ENCODE data around the gene PA2G4.
A peak's percentile ranks its signal among the peaks of the same experiment; 100 is the strongest.

PA2G4 gene

DNA sequence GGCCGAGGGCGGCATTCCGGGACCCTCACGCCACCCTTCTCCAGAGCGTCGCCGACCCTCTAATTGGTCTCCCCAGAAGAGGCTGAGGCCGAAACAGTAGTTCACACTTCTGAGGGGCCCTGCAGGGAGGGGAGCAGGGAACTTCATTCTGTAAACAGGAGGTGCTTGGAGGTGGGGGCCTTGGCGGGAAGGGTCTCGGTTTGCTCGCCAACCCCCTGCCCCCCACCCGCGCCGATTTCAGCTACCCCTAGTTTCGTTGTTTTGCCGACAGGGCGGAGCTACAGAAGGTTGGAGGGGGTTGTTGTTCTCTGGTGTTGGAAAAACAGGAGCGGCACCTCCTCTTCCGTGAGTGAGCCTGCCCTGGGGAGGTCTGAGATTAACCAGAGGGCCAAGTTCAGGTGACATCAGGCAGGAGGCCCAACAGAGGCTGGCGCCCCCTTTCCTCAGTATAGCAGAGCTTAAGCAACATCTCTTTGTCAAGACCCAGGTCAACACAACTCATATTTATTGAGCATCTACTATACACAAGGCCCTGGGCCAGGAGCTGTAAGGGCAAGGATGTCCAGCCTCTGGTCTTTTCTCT, 23.7 kb upstream of the PA2G4 start:
- Histone ChIP-seq H3K9me3 (ENCODE audit: severe bottlenecking) (no peaks in the 10 kb centered on the region), H3K27ac (ENCODE audit: poor library complexity, severe bottlenecking) (peak overlapping the region; percentile 72), H3K4me1 (ENCODE audit: insufficient read depth, poor library complexity, severe bottlenecking) (peaks cover 4% of the 10 kb centered on the region), H3K36me3 (ENCODE audit: low read depth) (no peaks in the 10 kb centered on the region), H3K4me3 (ENCODE audit: severe bottlenecking) (peak overlapping the region; percentile 57), H3K27me3 (ENCODE audit: insufficient read depth, poor library complexity, severe bottlenecking) (no peaks in the 10 kb centered on the region)
- DNase-seq (ENCODE audit: low spot score): no peak
- peak; percentile 0; the same call in 1 of the 3 replicates for ATAC-seq (ENCODE audit: low read depth)
- TF ChIP-seq, protein P1, sequence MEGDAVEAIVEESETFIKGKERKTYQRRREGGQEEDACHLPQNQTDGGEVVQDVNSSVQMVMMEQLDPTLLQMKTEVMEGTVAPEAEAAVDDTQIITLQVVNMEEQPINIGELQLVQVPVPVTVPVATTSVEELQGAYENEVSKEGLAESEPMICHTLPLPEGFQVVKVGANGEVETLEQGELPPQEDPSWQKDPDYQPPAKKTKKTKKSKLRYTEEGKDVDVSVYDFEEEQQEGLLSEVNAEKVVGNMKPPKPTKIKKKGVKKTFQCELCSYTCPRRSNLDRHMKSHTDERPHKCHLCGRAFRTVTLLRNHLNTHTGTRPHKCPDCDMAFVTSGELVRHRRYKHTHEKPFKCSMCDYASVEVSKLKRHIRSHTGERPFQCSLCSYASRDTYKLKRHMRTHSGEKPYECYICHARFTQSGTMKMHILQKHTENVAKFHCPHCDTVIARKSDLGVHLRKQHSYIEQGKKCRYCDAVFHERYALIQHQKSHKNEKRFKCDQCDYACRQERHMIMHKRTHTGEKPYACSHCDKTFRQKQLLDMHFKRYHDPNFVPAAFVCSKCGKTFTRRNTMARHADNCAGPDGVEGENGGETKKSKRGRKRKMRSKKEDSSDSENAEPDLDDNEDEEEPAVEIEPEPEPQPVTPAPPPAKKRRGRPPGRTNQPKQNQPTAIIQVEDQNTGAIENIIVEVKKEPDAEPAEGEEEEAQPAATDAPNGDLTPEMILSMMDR (IDR thresholded peaks at IDR 0.05; ENCODE audit: poor library complexity, severe bottlenecking): no peak

DNA sequence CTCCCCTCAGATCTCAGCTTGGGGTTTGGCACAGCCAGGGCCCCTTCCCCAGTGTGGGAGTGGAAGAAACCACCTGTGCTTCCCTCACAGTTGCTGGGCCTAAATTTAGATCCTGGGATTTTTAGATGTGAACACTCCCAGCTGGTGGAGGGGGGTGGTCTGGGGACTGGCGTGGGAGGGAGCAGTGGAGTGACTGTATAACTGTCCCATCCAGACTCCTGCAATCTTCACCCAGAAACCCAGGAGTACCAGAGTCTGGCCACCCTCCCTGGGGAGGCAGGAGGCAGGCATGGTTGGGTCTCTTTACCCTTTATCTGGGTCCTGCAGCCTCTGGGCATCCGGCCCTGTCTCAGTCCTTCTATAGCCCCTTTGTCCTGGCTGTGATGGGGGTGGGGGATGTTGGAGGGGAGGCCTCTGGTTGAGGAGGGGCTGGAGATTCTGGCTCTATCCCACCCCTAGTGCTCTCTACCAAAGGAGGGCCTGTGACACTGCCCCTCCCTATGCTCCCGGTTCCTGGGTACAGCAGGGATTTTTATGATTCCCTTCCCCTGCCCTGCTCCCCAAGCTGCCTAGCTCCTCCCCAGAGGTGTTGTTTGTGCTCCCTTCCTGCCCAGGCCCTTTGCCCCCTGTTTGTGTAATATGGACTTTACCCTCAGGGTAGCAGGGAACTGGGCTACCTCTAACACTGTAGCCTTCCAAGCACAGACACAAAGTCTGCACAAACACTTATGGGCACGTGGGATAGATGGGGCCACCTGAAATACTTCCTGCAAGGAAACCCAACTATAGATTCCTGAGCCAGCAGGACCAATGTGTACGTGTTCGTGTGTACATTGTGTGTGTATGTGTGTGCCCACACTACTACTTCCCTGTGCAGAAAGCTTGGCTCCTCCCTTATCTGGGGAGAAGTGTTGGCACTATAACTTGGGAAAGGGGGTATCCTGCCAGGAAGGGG, 22.7 kb upstream of the PA2G4 start:
- no peak overlapping the region for H3K4me3 ChIP-seq (ENCODE audit: severe bottlenecking)
- H3K27ac ChIP-seq (ENCODE audit: poor library complexity, severe bottlenecking): no peak overlapping the region
- no peak for ATAC-seq (ENCODE audit: low read depth)

DNA sequence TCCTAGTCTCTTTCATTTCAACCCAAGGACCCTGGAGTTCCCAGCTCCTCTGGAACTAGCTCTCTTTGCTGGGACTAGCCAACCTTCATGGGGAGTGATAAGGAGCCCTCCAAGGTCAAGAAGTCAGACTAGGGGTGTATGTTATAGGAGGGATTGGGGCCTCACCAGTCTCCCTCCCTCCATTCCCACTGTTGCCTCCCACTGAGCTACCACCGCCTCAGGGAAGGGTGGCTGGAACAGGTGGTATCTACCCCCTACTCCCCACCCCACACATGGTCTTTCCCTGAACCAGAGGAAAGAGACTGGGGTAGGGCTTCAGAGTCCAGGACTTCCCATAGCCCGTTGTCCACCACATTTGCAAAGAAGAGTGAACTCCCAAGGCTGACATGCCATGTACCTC, 22.0 kb upstream of the PA2G4 start:
- peaks cover 4% of the 10 kb centered on the region for H3K4me1 ChIP-seq (ENCODE audit: insufficient read depth, poor library complexity, severe bottlenecking)
- H3K27me3 ChIP-seq (ENCODE audit: insufficient read depth, poor library complexity, severe bottlenecking): no peaks in the 10 kb centered on the region
- peaks cover 5% of the 10 kb centered on the region; the same call in 1 of the 2 replicates for H3K36me3 ChIP-seq (ENCODE audit: low read depth)
- no peak overlapping the region for H3K27ac ChIP-seq (ENCODE audit: poor library complexity, severe bottlenecking)
- H3K4me3 ChIP-seq (ENCODE audit: severe bottlenecking): no peak overlapping the region
- H3K9me3 ChIP-seq (ENCODE audit: severe bottlenecking): no peaks in the 10 kb centered on the region
- DNase-seq (ENCODE audit: low spot score) (no peak), ATAC-seq (ENCODE audit: low read depth) (no peak)
- TF ChIP-seq, protein P1 (IDR thresholded peaks at IDR 0.05; ENCODE audit: poor library complexity, severe bottlenecking): no peak

More for the DNA sequence above, 22.7 kb upstream of the PA2G4 start:
- peaks cover 4% of the 10 kb centered on the region for H3K4me1 ChIP-seq (ENCODE audit: insufficient read depth, poor library complexity, severe bottlenecking)
- H3K9me3 ChIP-seq (ENCODE audit: severe bottlenecking): no peaks in the 10 kb centered on the region
- TF ChIP-seq, protein P1 (IDR thresholded peaks at IDR 0.05; ENCODE audit: poor library complexity, severe bottlenecking): no peak
- no peak for DNase-seq (ENCODE audit: low spot score)
- no peaks in the 10 kb centered on the region for H3K27me3 ChIP-seq (ENCODE audit: insufficient read depth, poor library complexity, severe bottlenecking)
- H3K36me3 ChIP-seq (ENCODE audit: low read depth): peaks cover 5% of the 10 kb centered on the region; the same call in 1 of the 2 replicates

DNA sequence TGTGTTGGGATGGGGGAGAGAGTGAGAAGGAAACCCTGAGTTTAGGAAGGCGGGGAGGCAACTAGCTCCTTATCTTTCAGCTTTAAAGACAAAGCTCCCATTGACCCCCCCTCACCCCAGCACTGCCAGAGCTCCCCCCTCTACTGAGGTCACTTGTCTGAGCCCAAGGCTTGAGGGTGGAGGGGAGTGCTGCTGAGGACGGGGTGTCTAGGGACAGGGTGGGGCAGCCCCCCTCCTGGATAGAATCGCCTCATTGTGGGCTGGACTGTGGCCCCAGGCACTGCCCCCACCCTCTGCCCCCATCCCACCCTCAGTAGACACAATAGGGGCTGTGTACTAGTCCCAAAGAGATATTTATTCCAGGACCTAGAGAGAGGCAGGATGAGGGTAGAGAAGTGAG, 21.4 kb upstream of the PA2G4 start:
- ATAC-seq (ENCODE audit: low read depth) (no peak), DNase-seq (ENCODE audit: low spot score) (no peak)
- Histone ChIP-seq H3K27me3 (ENCODE audit: insufficient read depth, poor library complexity, severe bottlenecking) (no peaks in the 10 kb centered on the region), H3K9me3 (ENCODE audit: severe bottlenecking) (no peaks in the 10 kb centered on the region), H3K4me3 (ENCODE audit: severe bottlenecking) (no peak overlapping the region), H3K36me3 (ENCODE audit: low read depth) (peaks cover 5% of the 10 kb centered on the region; the same call in 1 of the 2 replicates), H3K27ac (ENCODE audit: poor library complexity, severe bottlenecking) (no peak overlapping the region), H3K4me1 (ENCODE audit: insufficient read depth, poor library complexity, severe bottlenecking) (peaks cover 4% of the 10 kb centered on the region)
- TF ChIP-seq, protein P1 (IDR thresholded peaks at IDR 0.05; ENCODE audit: poor library complexity, severe bottlenecking): no peak

All from RWPE2 (cell line).